Measurements from ENCODE around the gene ZNF385B. TPM values are rescaled to one million over a fixed set of nuclear protein-coding genes. Genes with fewer than 3 reads are reported as not detected.

The ZNF385B gene
- total RNA-seq, 1 experiment from 2014 or later: 0.28 TPM

- TF ChIP-seq CTCF (IDR thresholded peaks at IDR 0.05) (no peak), SIN3A (IDR thresholded peaks at IDR 0.05; ENCODE audit: borderline replicate concordance, insufficient read depth, low read depth, low read length) (no peak), TCF7L2 (IDR thresholded peaks at IDR 0.05; ENCODE audit: low read depth, low read length) (no peak), REST (IDR thresholded peaks at IDR 0.05; ENCODE audit: insufficient read depth in 1 of 2, low read depth in 2 of 2, low read length in 1 of 2) (no peak), POLR2AphosphoS5 (IDR thresholded peaks at IDR 0.05; ENCODE audit: low read depth, low read length) (no peak)
- intact Hi-C loops (cut with micrococcal nuclease; ENCODE audit: unreplicated experiment): no loop called here
- Histone ChIP-seq H3K4me3 (ENCODE audit: low read depth in 2 of 2, low read length in 2 of 2) (no peak overlapping the region), H3K27me3 (ENCODE audit: control insufficient read depth, insufficient read depth, low read length) (no peaks in the 10 kb centered on the region), H3K4me1 (ENCODE audit: control insufficient read depth, insufficient read depth, low read length) (no peaks in the 10 kb centered on the region), H3K36me3 (ENCODE audit: control insufficient read depth, insufficient read depth, low read length) (no peaks in the 10 kb centered on the region), H3K27ac (ENCODE audit: low read length) (no peak overlapping the region), H3K9me3 (ENCODE audit: control insufficient read depth, insufficient read depth, low read depth, low read length) (no peaks in the 10 kb centered on the region)
- ATAC-seq: no peak
- DNase-seq (ENCODE audit: low read depth, low spot score): no peak
- POLR2A ChIA-PET: no interaction called here
- CTCF ChIA-PET: no interaction called here
- BruUV-seq (replicated peaks): no TSS peak
- in situ Hi-C loops (cut with HindIII; ENCODE audit: low pct_unique_long_range_greater_than_20kb, low sequenced_read_pairs): no loop called here
Observed at GRCh38 chr2:179694963-179695362, 166.4 kb downstream of the ZNF385B start.

- in situ Hi-C loops (cut with HindIII; ENCODE audit: low pct_unique_long_range_greater_than_20kb, low sequenced_read_pairs): no loop called here
Observed at GRCh38 chr2:179692610-179693009, 168.8 kb downstream of the ZNF385B start.

More at GRCh38 chr2:179692610-179693009, 168.8 kb downstream of the ZNF385B start:
- TF ChIP-seq POLR2AphosphoS5 (IDR thresholded peaks at IDR 0.05; ENCODE audit: low read depth, low read length): no peak
- no peak for TF ChIP-seq SIN3A (IDR thresholded peaks at IDR 0.05; ENCODE audit: borderline replicate concordance, insufficient read depth, low read depth, low read length)
- no peak for TF ChIP-seq REST (IDR thresholded peaks at IDR 0.05; ENCODE audit: insufficient read depth in 1 of 2, low read depth in 2 of 2, low read length in 1 of 2)
- TF ChIP-seq CTCF (IDR thresholded peaks at IDR 0.05): no peak
- no peak for TF ChIP-seq TCF7L2 (IDR thresholded peaks at IDR 0.05; ENCODE audit: low read depth, low read length)
- ATAC-seq: no peak
- Histone ChIP-seq H3K36me3 (ENCODE audit: control insufficient read depth, insufficient read depth, low read length) (no peaks in the 10 kb centered on the region), H3K9me3 (ENCODE audit: control insufficient read depth, insufficient read depth, low read depth, low read length) (no peaks in the 10 kb centered on the region), H3K27me3 (ENCODE audit: control insufficient read depth, insufficient read depth, low read length) (no peaks in the 10 kb centered on the region), H3K4me3 (ENCODE audit: low read depth in 2 of 2, low read length in 2 of 2) (no peak overlapping the region), H3K4me1 (ENCODE audit: control insufficient read depth, insufficient read depth, low read length) (no peaks in the 10 kb centered on the region), H3K27ac (ENCODE audit: low read length) (no peak overlapping the region)
- CTCF ChIA-PET: no interaction called here
- no TSS peak for BruUV-seq (replicated peaks)
- DNase-seq (ENCODE audit: low read depth, low spot score): no peak
- intact Hi-C loops (cut with micrococcal nuclease; ENCODE audit: unreplicated experiment): no loop called here
- POLR2A ChIA-PET: no interaction called here

All from Panc1 (cell line).